Measurements from ENCODE around the gene NCBP3. TPM values are rescaled to one million over a fixed set of nuclear protein-coding genes. Genes with fewer than 3 reads are reported as not detected.

The NCBP3 gene
- total and polyA plus RNA-seq, 2 donors from 2014 or later = 14.5 to 41.5 TPM

GRCh38 chr17:3817851-3818605 is 28.0 kb downstream of the NCBP3 start:
- H3K9ac ChIP-seq (ENCODE audit: low read length in 3 of 3) = no peak overlapping the region
- no peaks in the 10 kb centered on the region for H3K4me1 ChIP-seq (ENCODE audit: control insufficient read depth in 2 of 3, insufficient read depth in 2 of 3, low read depth in 1 of 3, low read length in 3 of 3)
- H3K36me3 ChIP-seq (ENCODE audit: control insufficient read depth in 2 of 3, insufficient read depth in 3 of 3, low read length in 3 of 3) = peaks cover 11 to 60% (median 33%) of the 10 kb centered on the region in 3 donors
- no peak for DNase-seq
- FAIRE-seq = no peak
- intact Hi-C loops (cut with DNase I) = no loop called here
- no peaks in the 10 kb centered on the region for H3K9me3 ChIP-seq (ENCODE audit: control insufficient read depth in 2 of 3, insufficient read depth in 1 of 3, low read length in 3 of 3)
- H3K27me3 ChIP-seq (ENCODE audit: control insufficient read depth, insufficient read depth, low read length) = no peaks in the 10 kb centered on the region
- H3K27ac ChIP-seq (ENCODE audit: low read depth in 2 of 2, low read length in 2 of 2) = no peak overlapping the region
- TF ChIP-seq CTCF (IDR thresholded peaks at IDR 0.05; ENCODE audit: borderline replicate concordance, extremely low read depth, insufficient read depth) = no peak
- H3K4me3 ChIP-seq (ENCODE audit: low read length in 3 of 3) = no peak overlapping the region

- intact Hi-C loops (cut with DNase I) = no loop called here
- Histone ChIP-seq H3K27me3 (ENCODE audit: control insufficient read depth, insufficient read depth, low read length) (no peaks in the 10 kb centered on the region), H3K36me3 (ENCODE audit: control insufficient read depth in 2 of 3, insufficient read depth in 3 of 3, low read length in 3 of 3) (peaks cover 14 to 61% (median 27%) of the 10 kb centered on the region in 3 donors), H3K4me3 (ENCODE audit: low read length in 3 of 3) (no peak overlapping the region), H3K4me1 (ENCODE audit: control insufficient read depth in 2 of 3, insufficient read depth in 2 of 3, low read depth in 1 of 3, low read length in 3 of 3) (no peaks in the 10 kb centered on the region), H3K9me3 (ENCODE audit: control insufficient read depth in 2 of 3, insufficient read depth in 1 of 3, low read length in 3 of 3) (no peaks in the 10 kb centered on the region), H3K9ac (ENCODE audit: low read length in 3 of 3) (no peak overlapping the region), H3K27ac (ENCODE audit: low read depth in 2 of 2, low read length in 2 of 2) (no peak overlapping the region)
- FAIRE-seq (no peak), DNase-seq (no peak)
- TF ChIP-seq CTCF (IDR thresholded peaks at IDR 0.05; ENCODE audit: borderline replicate concordance, extremely low read depth, insufficient read depth) = no peak
Observed at GRCh38 chr17:3815925-3816324, 30.1 kb downstream of the NCBP3 start.

GRCh38 chr17:3815122-3815521 is 30.9 kb downstream of the NCBP3 start:
- Histone ChIP-seq H3K36me3 (ENCODE audit: control insufficient read depth in 2 of 3, insufficient read depth in 3 of 3, low read length in 3 of 3) (peaks cover 16 to 58% (median 26%) of the 10 kb centered on the region in 3 donors), H3K4me3 (ENCODE audit: low read length in 3 of 3) (no peak overlapping the region), H3K27ac (ENCODE audit: low read depth in 2 of 2, low read length in 2 of 2) (no peak overlapping the region), H3K4me1 (ENCODE audit: control insufficient read depth in 2 of 3, insufficient read depth in 2 of 3, low read depth in 1 of 3, low read length in 3 of 3) (no peaks in the 10 kb centered on the region), H3K9ac (ENCODE audit: low read length in 3 of 3) (no peak overlapping the region), H3K27me3 (ENCODE audit: control insufficient read depth, insufficient read depth, low read length) (no peaks in the 10 kb centered on the region), H3K9me3 (ENCODE audit: control insufficient read depth in 2 of 3, insufficient read depth in 1 of 3, low read length in 3 of 3) (no peaks in the 10 kb centered on the region)
- DNase-seq (no peak), FAIRE-seq (no peak)
- intact Hi-C loops (cut with DNase I) = no loop called here
- TF ChIP-seq CTCF (IDR thresholded peaks at IDR 0.05; ENCODE audit: borderline replicate concordance, extremely low read depth, insufficient read depth) = no peak
